Left lung (tissue), 10 donors: ENCODE results near the gene BACH2. TPM values are rescaled to one million over a fixed set of nuclear protein-coding genes. Genes with fewer than 3 reads are reported as not detected.

ENCODE experiments used
- ATAC-seq: fragments of 200-7000 bp; cut with Tn5 transposase; one replicate; pipeline ENCODE4 v1.9.1; 2020; ENCODE audit warnings: moderate library complexity
- DNase-seq, 4 donors: peaks; one replicate each; pipeline ENCODE4 v3.0.0-alpha.2; 2013 to 2020
- H3K27ac ChIP-seq, 2 donors: fragments of 200-600 bp; sonication (generic) in 1 of 2; one replicate each; pipeline versions ENCODE4 v1.5.0 to v1.8.0; 2020 to 2021
- H3K27me3 ChIP-seq, 2 donors: fragments of 200-600 bp; sonication (generic) in 1 of 2; one replicate each; pipeline versions ENCODE4 v1.5.0 to v1.8.0; 2020 to 2021
- H3K36me3 ChIP-seq, 2 donors: fragments of 200-600 bp; sonication (generic) in 1 of 2; one replicate each; pipeline versions ENCODE4 v1.5.0 to v1.8.0; 2020 to 2021
- H3K4me1 ChIP-seq, 2 donors: fragments of 200-600 bp; one replicate each; pipeline ENCODE4 v1.8.0; 2021
- H3K4me3 ChIP-seq, 2 donors: fragments of 200-600 bp; sonication (generic) in 1 of 2; one replicate each; pipeline versions ENCODE4 v1.5.0 to v1.8.0; 2020 to 2021; ENCODE audit warnings: mild to moderate bottlenecking in 1 of 2
- H3K9me3 ChIP-seq, 2 donors: fragments of 200-600 bp; sonication (generic) in 1 of 2; one replicate each; pipeline versions ENCODE4 v1.5.0 to v1.8.0; 2020 to 2021
- CTCF ChIP-seq, 2 donors: fragments of 200-600 bp; sonication (generic) in 1 of 2; IDR thresholded peaks; one replicate each; pipeline versions ENCODE4 v1.5.0 to v1.8.0; 2021; ENCODE audit warnings: antibody characterized with exemption in 2 of 2
- intact Hi-C, 2 donors: fragments of 100-400 bp; cut with DNase I; formaldehyde crosslinking; loops; one replicate each; pipeline versions ENCODE4 v1.11.2 to v1.14.2; 2022
- polyA plus RNA-seq, 6 donors: library from polyadenylated mRNA; unstranded; fragments of 120-200 nt; gene quantifications; one replicate each; pipeline ENCODE4 v1.2.1, GENCODE V29; 2013; ENCODE audit not compliant: insufficient read length in 6 of 6
- total RNA-seq, 2 donors: library from RNA; stranded (reverse); fragmentation: NEBNext Ultra II Directional; extraction: Animal tissue kit (Norgen Biotek cat#: 25700); gene quantifications; one replicate each; pipeline ENCODE4 v1.2.1, GENCODE V29; 2021
- donor health status: DM: no; HTN: yes; CAD: no.
- donor health status: DM: no; HTN: no; CAD: no.

The BACH2 gene
- total and polyA plus RNA-seq, 8 donors, result 3.8 to 10.6 (median 8.9) TPM

- Histone ChIP-seq H3K4me3 (no peak overlapping the region), H3K27ac (no peak overlapping the region), H3K36me3 (no peaks in the 10 kb centered on the region), H3K9me3 (no peaks in the 10 kb centered on the region), H3K27me3 (no peaks in the 10 kb centered on the region), H3K4me1 (no peaks in the 10 kb centered on the region)
- intact Hi-C loops, result no loop called here
- no peak for TF ChIP-seq CTCF (IDR thresholded peaks at IDR 0.05)
- DNase-seq (no peak), ATAC-seq (no peak)
Measured at GRCh38 chr6:90194371-90194841, 102.2 kb downstream of the BACH2 start.

GRCh38 chr6:90193359-90193758, 103.3 kb downstream of the BACH2 start:
- H3K4me1 ChIP-seq, result no peaks in the 10 kb centered on the region
- H3K27me3 ChIP-seq, result no peaks in the 10 kb centered on the region
- H3K9me3 ChIP-seq, result no peaks in the 10 kb centered on the region
- no peak overlapping the region for H3K4me3 ChIP-seq
- ATAC-seq, result no peak
- intact Hi-C loops, result no loop called here
- TF ChIP-seq CTCF (IDR thresholded peaks at IDR 0.05), result no peak
- no peaks in the 10 kb centered on the region for H3K36me3 ChIP-seq
- no peak for DNase-seq
- no peak overlapping the region for H3K27ac ChIP-seq

GRCh38 chr6:90192857-90193256, 103.8 kb downstream of the BACH2 start:
- TF ChIP-seq CTCF (IDR thresholded peaks at IDR 0.05), result no peak
- no peaks in the 10 kb centered on the region for H3K36me3 ChIP-seq
- H3K27me3 ChIP-seq, result no peaks in the 10 kb centered on the region
- intact Hi-C loops, result no loop called here
- H3K27ac ChIP-seq, result no peak overlapping the region
- H3K4me1 ChIP-seq, result no peaks in the 10 kb centered on the region
- ATAC-seq (no peak), DNase-seq (no peak)
- no peaks in the 10 kb centered on the region for H3K9me3 ChIP-seq
- no peak overlapping the region for H3K4me3 ChIP-seq

- H3K4me1 ChIP-seq, result peaks cover 9 to 17% of the 10 kb centered on the region in 2 donors
- H3K27ac ChIP-seq, result no peak overlapping the region
- DNase-seq, result no peak
- no peaks in the 10 kb centered on the region for H3K27me3 ChIP-seq
- no peak overlapping the region for H3K4me3 ChIP-seq
- ATAC-seq, result no peak
- no peaks in the 10 kb centered on the region for H3K36me3 ChIP-seq
- no peaks in the 10 kb centered on the region for H3K9me3 ChIP-seq
- intact Hi-C loops, result no loop called here
- no peak for TF ChIP-seq CTCF (IDR thresholded peaks at IDR 0.05)
Measured at GRCh38 chr6:90190752-90191395, 105.8 kb downstream of the BACH2 start.

GRCh38 chr6:90190131-90190530, 106.5 kb downstream of the BACH2 start:
- Histone ChIP-seq H3K4me1 (peaks cover 9 to 24% of the 10 kb centered on the region in 2 donors), H3K27ac (no peak overlapping the region), H3K4me3 (no peak overlapping the region), H3K27me3 (no peaks in the 10 kb centered on the region), H3K36me3 (no peaks in the 10 kb centered on the region), H3K9me3 (no peaks in the 10 kb centered on the region)
- DNase-seq (no peak), ATAC-seq (no peak)
- no peak for TF ChIP-seq CTCF (IDR thresholded peaks at IDR 0.05)
- intact Hi-C loops, result no loop called here
